CD4-positive, alpha-beta T cell treated with Interleukin-6 for 4 hours (primary cell): Measurements from ENCODE around the gene PLAAT3.
"Not testable (repeated sequence)": the region's sequence is repeated elsewhere in the genome, so short reads cannot be mapped to it uniquely, and the experiment has no call there.

Experiments
- DNase-seq: peaks from one replicate; pipeline ENCODE4 v3.0.0-alpha.2; 2020; ENCODE audit warnings: mixed read lengths

Gene PLAAT3

DNA sequence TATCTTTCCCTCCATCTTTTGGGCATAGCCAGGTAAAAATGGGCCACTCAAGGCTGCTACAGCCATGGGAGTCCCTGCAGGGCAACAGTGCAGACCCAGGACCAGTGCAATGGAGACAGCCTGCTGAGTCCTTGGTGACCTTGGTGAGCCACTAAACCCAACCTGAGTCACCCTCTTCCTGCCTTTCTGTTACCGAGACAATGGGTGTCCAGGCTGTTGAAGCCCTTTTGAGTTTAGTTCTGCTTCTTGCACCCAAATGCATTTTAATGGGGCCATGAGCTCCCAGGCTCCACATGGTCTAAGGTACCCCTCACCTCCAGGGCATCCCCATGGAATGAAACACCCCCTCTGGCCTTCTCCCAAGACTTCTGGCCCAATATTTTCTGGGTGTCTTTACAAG is 78.5 kb downstream of the PLAAT3 start:
- peak; percentile 60 for DNase-seq

DNA sequence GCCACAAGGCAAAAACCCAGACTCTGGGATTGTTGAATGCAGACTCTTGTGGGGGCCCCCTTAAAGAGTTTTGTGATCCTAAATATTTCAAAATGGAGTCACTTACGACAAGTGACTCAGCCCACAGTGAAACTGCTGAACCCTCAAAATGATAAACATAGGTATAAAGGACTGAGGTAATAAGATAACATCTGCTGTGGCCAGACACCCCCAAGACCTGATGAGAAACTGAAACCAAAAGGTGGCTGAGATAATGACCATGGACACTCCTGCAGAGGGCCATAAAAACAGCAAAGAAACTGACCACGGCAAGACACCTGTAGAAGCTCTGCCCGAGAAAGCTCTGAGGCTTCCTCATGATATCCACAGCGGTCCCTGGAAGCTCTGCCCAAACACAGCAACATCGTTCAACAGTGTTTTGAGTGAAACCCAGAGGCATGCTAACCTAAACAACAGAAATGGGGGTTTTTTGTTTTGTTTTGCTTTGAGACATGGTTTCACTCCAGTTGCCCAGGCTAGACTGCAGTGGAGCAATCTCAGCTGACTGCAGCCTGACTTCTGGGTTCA is 79.3 kb downstream of the PLAAT3 start:
- no peak for DNase-seq

DNA sequence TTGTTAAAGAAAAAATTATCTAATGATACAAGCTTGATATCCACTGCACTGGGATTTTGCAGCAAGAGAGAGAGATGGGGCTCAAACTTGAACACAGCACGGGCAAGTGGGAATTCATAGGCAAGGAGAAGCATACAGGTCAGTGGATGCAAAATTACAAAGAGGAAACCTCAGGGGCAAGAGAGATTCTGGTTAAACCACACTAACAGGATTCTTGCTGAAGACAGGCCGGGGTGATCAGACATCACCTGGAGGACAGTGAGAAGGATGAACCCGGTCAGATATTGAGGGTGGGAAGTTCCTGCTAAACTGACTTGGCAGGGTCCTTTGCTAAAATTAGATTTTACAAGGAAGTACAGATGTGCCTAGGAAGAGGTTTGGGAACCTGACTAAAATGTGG is 80.2 kb downstream of the PLAAT3 start:
- no peak for DNase-seq

DNA sequence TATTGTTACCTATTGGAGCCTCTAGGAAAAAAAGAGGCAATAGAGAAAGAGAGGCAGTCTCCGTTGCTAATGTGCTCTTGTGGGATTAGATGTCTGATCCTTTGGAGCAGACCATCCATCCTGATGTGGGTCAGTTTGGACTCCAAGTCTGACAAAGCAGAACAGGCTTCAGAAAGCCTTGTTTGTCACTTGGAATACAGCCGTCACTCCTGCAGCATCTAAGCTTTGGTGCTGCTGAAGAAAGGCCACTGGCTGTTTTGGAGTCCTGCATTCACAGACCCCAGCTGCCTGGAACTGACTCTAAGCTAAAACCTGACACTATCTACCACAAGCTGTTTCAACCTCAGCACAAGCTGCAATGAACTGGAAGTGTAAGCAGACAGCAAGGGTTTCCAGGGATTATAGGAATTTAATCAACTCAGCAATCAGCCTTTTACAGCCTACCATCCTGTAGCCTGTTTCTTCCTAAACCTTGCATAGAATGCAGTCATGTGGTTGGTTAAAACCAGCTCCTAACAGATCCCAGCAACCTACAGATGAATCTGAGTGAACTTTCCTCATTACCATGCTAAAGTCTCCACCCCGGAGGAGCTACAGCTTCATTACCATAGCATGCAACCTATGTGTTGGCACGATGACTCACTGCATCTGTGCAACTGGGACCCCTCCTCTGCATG is 81.3 kb downstream of the PLAAT3 start:
- DNase-seq = no peak

DNA sequence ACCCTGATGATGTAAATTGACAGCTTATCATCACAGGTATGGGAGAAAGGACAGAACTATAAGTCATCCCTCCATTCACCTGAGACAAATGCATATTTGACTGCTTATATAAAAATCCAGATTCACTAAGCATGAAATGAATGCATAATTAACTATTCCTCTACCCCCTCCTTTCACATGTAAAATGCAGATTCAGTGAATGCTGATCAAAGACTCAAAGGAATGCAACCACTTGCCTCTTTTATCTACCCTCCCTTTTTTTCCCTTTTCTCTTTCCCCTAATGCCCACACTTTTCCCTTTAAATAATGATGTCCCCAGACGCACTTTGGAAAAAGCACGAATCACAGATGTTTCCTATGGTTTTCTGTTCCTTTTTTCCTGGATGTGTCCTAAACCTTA is 82.1 kb downstream of the PLAAT3 start:
- DNase-seq = no peak

DNA sequence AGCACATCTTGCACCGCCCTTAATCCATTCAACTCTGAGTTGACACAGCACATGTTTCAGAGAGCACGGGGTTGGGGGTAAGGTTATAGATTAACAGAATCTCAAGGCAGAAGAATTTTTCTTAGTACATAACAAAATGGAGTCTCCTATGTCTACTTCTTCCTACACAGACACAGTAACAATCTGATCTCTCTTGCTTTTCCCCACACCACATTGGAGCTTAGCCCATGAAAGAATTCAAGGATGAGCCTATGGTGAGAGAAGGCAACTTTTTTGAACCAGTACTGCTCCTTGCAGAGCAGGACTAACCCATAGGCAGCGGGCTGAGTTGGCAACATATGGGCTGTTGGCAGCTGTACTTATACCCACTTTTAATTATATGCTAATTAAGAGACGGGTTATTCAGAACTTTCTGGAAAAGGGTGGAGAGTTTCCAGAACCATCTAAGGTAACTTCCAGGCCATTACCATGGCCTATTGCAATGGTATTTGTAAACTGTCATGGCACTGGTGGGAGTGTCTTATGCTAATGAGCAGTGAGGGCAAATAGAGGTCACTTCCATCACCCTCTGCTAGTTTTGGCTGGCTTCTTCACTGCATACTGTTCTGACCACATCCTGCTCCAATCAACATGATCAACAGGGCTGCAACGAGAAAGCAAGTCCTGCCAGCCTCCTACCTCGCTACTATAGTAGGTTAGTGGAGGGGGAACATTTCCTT is 83.0 kb downstream of the PLAAT3 start:
- peak; percentile 67 for DNase-seq

DNA sequence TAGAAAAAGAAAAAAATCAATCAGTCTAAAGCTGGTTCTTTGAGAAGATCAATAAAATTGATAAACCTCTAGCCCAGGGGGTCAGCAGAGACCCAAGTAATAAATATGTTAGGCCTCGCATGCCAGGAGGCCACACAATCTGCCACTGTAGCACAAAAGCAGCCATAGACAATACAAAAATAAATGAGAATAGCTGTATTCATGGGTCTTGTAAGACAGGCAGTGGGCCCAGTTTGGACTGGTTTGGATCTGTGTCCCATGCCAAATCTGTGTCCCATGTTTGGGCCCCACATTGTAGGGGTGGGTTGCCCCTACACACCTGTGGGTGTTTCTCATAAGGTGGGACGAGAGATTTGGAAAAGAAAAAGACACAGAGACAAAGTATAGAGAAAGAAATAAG is 84.2 kb downstream of the PLAAT3 start:
- DNase-seq = no peak

DNA sequence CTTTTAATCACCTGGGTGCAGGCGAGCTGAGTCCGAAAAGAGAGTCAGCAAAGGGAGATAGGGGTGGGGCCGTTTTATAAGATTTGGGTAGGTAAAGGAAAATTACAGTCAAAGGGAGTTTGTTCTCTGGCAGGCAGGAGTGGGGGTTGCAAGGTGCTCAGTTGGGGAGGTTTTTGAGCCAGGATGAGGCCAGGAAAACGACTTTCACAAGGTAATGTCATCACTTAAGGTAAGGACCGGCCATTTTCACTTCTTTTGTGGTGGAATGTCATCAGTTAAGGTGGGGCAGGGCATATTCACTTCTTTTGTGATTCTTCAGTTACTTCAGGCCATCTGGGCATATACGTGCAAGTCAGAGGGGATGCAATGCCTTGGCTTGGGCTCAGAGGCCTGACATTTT is 84.9 kb downstream of the PLAAT3 start:
- DNase-seq = not testable (repeated sequence)

DNA sequence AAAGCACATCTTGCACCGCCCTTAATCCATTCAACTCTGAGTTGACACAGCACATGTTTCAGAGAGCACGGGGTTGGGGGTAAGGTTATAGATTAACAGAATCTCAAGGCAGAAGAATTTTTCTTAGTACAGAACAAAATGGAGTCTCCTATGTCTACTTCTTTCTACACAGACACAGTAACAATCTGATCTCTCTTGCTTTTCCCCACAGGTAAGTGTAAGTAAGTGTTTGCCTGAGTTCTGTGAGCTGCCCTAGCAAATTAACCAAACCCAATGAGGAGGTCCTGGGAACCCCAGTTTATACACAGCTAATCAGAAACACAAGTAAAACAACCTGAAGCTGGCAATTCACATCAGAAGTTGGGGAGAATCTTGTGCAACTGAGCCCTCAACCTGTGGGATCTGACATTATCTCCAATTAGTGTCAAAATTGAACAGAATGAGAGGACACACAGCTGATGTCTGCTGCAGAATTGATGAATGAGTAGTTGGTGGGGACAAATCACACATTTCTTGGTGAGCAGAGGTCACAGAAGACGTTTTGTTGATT is 85.4 kb downstream of the PLAAT3 start:
- DNase-seq = not testable (repeated sequence)

DNA sequence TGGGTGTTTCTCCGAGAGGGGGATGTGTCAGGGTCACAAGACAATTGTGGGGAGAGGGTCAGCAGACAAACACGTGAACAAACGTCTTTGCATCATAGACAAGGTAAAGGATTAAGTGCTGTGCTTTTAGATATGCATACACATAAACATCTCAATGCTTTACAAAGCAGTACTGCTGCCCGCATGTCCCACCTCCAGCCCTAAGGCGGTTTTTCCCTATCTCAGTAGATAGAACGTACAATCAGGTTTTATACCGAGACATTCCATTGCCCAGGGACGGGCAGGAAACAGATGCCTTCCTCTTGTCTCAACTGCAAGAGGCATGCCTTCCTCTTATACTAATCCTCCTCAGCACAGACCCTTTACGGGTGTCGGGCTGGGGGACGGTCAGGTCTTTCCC is 86.1 kb downstream of the PLAAT3 start:
- DNase-seq = not testable (repeated sequence)

DNA sequence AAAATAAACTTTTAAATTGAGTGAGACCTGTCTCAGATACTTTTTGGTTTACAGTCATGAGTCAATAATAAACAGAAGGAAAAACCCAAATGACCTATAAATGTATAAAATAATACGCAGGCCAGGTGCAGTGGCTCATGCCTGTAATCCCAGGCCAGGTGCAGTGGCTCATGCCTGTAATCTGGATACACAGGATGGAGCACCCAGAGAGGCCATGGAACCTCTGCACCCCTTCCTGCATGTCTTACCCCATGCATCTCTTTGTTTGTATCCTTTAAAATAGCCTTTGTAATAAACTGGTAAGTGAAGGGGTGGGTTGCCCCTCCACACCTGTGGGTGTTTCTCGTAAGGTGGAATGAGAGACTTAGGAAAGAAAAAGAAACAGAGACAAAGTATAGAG is 86.6 kb downstream of the PLAAT3 start:
- no peak for DNase-seq
